HG03378 (cell line): ENCODE results near the gene SLC38A6.

ENCODE experiments used
- ATAC-seq: cut with Tn5 transposase; IDR thresholded peaks from one replicate; pipeline ENCODE4 v1.9.1; 2021; ENCODE audit warnings: mild to moderate bottlenecking, moderate library complexity; ENCODE audit not compliant: unreplicated experiment

Gene SLC38A6

GRCh38 chr14:60980811-60981632 lies at the start of gene SLC38A6, which contains the start of gene TRMT5:
Gene SLC38A6 (plus strand): TSS chr14:60981245. CDS start chr14:60981278, 33 bp downstream.
Gene TRMT5 (minus strand): TSS chr14:60981079. CDS start chr14:60980973, 106 bp downstream.
- ATAC-seq = peak; percentile 82

GRCh38 chr14:60933920-60934655 lies 47.0 kb upstream of the SLC38A6 start:
- ATAC-seq = no peak

GRCh38 chr14:60935319-60935718 lies 45.7 kb upstream of the SLC38A6 start:
- no peak for ATAC-seq

- ATAC-seq = no peak
These were observed 37.4 kb upstream of the SLC38A6 start for GRCh38 chr14:60943637-60944032.

GRCh38 chr14:60944204-60944603 lies 36.8 kb upstream of the SLC38A6 start:
- no peak for ATAC-seq

GRCh38 chr14:60945984-60946383 lies 35.1 kb upstream of the SLC38A6 start:
- no peak for ATAC-seq

- no peak for ATAC-seq
These were observed 34.3 kb upstream of the SLC38A6 start for GRCh38 chr14:60946773-60947172.

GRCh38 chr14:60951776-60952435 lies 29.1 kb upstream of the SLC38A6 start:
- no peak for ATAC-seq

- no peak for ATAC-seq
These were observed 24.8 kb upstream of the SLC38A6 start for GRCh38 chr14:60956202-60956601.

GRCh38 chr14:60956632-60957031 lies 24.4 kb upstream of the SLC38A6 start:
- ATAC-seq = no peak

- no peak for ATAC-seq
These were observed 22.9 kb upstream of the SLC38A6 start for GRCh38 chr14:60958146-60958545.

GRCh38 chr14:60963761-60964160 lies 17.3 kb upstream of the SLC38A6 start:
- no peak for ATAC-seq

- no peak for ATAC-seq
These were observed 16.1 kb upstream of the SLC38A6 start for GRCh38 chr14:60964904-60965303.

GRCh38 chr14:60965402-60965801 lies 15.6 kb upstream of the SLC38A6 start:
- no peak for ATAC-seq

GRCh38 chr14:60968099-60968498 lies 12.9 kb upstream of the SLC38A6 start:
- ATAC-seq = no peak

GRCh38 chr14:60968671-60969070 lies 12.4 kb upstream of the SLC38A6 start:
- no peak for ATAC-seq

GRCh38 chr14:60970146-60970545 lies 10.9 kb upstream of the SLC38A6 start:
- no peak for ATAC-seq

GRCh38 chr14:60971271-60971670 lies 9.8 kb upstream of the SLC38A6 start:
- ATAC-seq = no peak

GRCh38 chr14:60972295-60972694 lies 8.8 kb upstream of the SLC38A6 start:
- no peak for ATAC-seq

- no peak for ATAC-seq
These were observed 8.0 kb upstream of the SLC38A6 start for GRCh38 chr14:60973070-60973469.

- ATAC-seq = no peak
These were observed 6.9 kb upstream of the SLC38A6 start for GRCh38 chr14:60974090-60974651.
